Fibroblast of upper back skin (primary cell): ENCODE data around the gene MYCBP.
"Not testable (repeated sequence)": the region's sequence is repeated elsewhere in the genome, so short reads cannot be mapped to it uniquely, and the experiment has no call there.

Experiments used
- DNase-seq: peaks from one replicate; pipeline ENCODE4 v3.0.0-alpha.2; 2013

MYCBP gene

DNA sequence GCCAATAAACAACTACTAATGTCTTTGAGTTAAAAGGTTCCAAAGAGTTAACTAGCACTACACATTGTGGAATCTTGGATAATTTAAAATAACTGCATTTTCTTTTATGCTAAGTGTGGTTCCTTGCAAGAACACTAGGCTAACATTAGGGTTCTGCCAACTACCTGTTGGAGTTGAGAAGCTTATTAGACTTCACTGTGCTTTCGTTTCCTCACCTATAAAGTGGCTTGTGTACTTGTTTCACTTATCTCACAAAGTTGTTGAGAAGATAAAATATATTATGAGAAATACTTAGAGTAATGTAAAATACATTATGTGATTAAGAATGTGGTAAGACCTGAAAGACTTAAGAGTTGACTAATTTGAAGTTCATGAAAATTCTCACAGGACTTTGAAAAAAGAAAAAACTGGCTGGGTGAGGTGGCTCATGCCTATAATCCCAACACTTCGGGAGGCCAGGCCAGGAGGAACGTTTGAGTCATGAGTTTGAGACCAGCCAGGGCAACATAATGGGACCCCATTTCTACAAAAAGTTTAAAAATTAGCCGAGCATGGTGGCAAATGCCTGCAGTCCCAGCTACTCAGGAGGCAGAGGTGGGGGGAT, 7.9 kb downstream of the MYCBP start:
- no peak for DNase-seq

DNA sequence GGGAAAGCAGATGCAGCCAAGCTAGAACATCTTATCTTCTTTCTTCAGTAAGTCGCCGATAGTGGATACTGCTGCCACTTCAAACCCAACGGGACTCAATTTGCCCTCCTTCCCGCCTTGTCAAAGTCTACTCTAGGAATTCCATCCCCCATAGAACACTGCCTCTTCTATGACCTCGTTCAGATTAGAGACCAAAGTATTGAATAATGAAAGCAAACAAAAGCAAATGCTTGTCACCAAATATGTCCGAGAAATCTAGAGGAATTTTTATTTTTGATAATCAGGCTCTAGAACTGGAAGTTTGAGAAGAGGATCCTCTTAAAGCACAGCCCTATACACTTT, 12.7 kb downstream of the MYCBP start:
- DNase-seq = no peak

DNA sequence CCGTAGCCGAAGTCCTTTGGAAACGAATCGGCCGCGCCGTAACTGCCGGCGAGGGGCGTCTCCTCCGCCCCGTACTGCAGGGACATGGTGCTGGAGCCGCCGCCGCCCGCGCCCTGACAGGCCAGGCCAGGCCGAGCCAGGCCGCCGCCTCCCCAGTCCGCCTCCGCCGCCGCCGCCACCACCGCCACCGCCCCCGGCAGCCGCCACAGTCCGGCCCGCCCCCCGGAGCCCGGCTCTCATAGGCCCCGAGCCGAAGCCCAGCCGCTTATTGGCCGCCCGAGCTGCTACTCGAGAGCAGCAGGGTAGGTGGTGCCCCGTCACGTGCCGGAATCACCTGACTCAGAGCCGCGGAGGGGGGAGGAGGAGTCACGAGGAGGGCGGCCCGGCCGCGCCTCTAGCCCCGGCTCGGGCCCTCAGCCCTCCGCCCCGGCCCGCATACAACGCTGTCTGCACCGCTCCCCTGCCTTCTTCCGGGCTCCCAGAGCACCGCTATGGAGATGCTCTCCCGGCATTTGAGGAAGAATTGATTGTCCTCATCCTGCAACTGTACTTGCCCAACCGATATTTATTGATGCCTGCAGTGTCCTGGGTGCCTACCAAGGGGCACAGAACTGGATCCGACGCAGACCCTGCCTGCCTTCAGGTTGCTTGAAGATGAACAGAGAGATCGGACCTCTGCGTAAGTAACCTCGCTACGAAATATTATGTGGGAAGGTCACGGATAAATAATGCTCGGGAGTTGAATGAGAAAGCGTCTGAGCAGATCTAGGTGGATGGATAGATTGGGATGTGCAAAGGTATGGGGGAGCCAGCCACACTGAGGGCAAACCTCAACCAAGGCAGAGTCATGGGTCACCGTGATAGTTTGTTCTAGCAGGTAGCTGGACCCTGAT, 13.3 kb downstream of the MYCBP start, which contains the start of gene RRAGC:
RRAGC (minus strand) TSS at position 212 of the 893 bp plus-strand sequence; CDS start at position 86, 126 bp downstream.
- peak; percentile 98 for DNase-seq

DNA sequence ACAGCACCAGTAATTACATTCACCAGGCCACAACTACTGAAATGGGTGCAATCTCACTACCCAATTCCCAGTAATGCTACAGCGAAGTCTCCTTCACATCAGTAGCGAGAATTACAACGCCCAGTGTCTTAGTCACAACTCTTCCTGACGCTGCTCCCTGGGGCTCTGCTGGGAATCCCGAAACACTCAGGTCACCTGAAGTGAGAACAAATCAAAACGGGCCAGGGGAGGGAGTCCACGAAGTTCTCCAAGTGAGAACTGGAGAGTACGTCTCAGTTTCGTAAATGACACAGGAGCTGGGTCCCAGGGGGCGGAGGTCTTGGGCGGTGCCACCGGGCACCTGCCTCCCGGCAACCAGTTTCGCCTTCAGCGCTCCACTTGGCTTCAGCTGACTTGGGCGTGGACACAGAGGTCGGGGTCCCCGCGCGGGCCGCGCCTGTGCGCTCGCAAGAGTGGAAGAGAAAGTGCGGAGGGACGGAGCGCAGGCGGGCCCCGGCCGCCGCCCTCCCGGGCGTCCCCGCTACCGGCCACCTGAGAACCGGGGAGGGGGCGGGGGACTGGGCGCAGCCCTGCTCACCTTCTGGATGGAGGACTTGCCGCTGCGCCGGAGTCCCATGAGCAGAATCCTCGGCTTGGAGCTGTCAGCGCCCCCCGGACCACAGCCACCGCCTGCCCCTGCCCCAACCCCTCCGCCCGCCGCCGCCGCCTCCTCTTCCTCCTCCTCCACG, 14.2 kb downstream of the MYCBP start:
- DNase-seq = peak; percentile 21

DNA sequence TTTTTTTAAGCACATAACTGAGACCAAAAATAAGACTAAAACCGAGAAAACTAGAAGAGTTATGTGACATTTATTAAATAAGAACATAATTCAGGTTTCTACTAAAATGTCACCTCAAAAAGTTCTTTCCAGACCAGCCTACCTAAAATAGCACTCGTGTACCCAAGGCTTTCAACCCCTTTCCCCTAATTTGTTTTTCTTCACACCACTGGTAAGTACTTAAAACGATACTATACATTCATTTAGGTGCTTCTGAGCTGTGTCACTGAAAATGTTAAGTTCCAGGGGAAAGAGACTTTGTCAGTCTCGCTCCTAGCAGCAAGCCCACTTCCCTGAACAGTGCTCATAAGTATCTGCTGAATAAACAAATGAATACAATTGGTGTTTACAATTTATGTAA, 20.4 kb downstream of the MYCBP start:
- no peak for DNase-seq

DNA sequence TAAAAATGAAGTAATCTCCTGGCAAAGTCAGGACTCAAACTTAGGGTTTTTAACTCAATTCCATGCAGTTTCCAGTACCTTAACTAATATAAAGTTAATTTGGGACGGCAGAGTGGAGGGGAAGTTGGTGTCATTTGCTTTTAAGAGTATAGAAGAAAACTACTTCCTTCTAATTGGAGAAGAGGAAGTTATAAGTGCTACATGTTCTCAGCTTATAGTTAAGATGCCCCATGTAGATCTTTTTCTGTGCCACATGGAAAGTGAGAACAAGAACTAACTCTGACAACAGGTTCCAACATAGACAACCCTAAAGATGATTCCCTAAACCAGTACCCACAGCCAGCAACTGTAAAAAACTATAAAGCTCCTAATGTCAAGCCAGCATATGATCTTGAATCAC, 25.1 kb downstream of the MYCBP start:
- no peak for DNase-seq

DNA sequence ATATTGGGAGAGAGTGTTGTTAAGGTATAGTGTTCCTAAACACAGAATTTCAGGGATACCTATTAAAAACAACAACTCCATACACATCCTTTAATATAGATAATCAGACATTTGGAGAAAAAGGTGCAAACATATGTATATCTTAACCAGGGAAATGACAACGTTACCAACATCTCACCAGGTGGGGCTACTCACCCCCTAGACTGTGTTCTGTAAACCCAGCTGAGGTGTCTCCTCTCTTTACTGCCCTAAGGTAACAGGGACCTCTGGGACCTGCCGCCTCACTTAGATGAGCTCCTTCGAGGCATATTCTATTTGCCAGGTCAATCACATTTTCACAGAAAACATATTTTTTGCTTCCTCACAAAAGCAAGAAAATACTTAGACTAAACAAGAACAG, 26.9 kb downstream of the MYCBP start:
- DNase-seq = no peak

DNA sequence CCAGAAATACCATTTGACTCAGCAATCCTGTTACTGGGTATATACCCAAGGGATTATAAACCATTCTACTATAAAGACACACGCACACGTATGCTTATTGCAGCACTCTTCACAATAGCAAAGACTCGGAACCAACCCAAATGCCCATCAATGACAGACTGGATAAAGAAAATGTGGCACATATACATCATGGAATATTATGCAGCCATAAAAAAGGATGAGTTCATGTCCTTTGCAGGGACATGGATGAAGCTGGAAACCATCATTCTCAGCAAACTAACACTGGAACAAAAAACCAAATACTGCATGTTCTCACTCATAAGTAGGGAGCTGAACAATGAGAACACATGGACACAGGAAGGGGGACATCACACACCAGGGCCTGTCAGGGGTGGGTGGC, 28.1 kb downstream of the MYCBP start:
- DNase-seq = not testable (repeated sequence)

DNA sequence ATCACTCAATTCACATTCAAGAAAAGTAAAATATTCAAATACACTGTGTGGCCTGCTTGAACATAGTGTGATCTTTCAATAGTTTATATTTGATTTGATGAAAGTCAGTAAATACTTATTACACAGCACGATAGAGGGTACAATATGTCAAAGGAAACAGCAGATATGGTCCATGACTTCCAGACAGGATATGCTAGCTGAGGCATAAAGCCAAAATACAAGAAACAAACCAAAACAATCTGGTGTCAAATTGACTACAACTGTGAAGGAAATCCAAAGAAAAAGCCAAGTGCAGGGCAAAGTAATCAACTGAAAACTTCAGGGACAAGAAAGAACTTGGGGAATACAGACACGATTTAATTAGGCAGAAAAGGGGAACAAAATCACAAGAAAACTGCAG, 32.9 kb downstream of the MYCBP start:
- DNase-seq = no peak

DNA sequence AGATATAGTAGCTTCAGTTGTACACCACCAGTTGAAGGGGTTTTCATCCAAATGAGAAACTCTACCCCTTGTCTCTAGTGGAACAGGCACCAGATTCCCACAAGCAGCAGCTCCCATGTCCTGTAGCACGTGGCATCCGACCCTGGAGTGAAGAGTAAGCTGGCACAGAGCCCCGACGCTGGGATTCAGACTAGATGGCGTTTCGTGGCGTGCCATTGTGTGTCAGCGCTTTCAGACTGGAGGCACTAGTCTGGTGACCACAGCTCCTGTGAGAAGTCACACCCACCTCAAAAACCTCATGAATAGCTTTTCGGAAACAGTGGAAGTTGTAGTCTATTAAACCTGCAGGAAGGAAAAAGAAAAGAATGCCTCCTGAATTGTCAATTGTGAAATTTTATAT, 33.8 kb downstream of the MYCBP start:
- no peak for DNase-seq

DNA sequence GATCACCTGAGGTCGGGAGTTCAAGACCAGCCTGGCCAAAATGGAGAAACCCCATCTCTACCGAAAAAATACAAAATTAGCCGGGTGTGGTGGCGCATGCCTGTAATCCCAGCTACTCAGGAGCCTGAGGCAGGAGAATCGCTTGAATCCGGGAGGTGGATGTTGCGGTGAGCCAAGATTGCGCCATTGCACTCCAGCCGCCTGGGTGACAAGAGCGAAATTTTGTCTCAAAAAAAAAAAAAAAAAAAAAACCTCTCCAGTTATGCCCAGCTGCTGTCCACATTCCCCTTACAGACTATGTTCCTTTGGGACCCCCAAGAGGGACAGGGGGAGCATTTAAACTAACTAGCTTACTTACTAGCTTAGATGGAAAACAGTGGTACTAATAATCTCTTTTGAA, 36.8 kb downstream of the MYCBP start:
- not testable (repeated sequence) for DNase-seq

DNA sequence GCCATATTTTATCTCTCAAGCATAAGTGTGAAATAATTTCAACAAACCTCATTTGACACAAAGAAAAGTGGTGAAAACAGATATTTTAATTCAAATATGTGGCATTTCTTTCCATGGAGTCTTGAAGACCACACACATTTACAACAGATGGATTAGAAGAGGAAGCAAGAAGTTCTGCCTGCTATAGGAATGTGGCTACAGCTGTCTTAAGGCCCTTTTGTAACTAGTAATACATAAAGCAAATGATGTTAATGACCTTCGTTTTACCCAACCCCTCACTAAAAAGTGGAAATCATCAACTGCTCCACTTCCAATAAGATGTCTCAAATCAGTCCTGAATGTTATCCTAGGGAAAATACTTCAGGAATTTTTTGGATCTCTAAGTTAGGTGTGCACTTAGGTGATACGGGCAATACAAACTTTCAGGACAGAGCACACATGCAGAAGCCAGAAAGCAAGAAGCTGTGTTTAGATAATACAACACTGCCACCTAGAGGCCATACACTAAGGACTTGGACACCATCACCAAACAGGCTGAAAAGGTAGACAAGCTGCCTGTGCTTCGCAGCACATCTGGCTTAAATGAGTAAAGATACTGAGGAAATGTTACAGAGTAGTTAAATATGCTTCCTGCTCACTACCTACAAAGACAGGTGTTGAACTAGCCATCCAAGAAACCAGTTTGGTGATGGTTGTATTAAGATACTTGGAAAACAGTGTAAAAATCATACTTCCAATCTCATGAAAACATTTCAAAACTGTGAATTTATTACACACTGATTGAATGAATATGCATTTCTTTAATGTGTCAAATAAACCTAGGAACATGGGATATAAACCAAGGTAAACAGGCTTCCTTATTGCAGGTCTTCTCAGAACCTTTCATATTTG, 38.0 kb downstream of the MYCBP start:
- peak; percentile 81 for DNase-seq

DNA sequence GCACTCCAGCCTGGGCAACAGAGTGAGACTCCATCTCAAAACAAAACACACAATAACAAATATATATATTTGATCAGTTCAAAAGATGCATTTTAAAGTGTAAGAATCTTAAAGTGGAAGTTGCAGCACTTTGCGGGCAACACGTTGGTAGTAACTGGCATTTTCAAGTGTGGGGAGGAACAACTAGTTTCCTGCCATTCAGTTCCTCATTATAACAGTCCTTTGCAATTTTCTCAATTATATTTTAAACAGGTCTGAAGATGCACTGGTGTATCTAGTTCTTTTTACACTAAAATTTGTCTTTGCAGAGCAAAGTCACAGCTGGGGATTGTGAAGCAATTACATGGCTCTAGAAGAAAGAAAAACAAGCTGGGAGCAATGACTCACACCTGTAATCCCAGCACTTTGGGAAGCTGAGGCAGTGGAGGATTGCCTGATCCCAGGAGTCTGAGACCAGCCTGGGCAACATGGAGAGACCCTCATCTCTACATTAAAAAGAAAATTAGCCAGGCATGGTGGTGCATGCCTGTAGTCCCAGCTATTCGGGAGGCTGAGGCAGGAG, 38.8 kb downstream of the MYCBP start:
- no peak for DNase-seq

DNA sequence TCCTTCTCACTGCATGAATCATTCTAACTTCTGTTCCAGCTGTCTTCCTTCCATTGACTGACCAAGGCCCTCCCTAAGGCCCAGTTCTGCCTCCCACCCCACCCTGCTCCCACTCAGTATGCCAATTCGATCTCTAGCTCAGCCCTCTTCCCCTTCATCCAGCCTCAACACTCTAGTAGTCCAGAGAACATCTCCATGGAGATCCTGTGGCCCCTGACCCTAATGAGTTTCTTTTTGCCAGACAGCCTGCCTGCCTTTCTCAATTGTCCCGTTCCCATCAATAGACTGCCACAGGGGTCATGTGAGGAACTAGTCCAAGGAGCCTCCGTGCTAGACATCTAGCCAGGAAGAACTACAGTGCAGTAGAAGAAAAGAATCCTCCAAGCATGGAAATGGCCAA, 40.0 kb downstream of the MYCBP start:
- no peak for DNase-seq

DNA sequence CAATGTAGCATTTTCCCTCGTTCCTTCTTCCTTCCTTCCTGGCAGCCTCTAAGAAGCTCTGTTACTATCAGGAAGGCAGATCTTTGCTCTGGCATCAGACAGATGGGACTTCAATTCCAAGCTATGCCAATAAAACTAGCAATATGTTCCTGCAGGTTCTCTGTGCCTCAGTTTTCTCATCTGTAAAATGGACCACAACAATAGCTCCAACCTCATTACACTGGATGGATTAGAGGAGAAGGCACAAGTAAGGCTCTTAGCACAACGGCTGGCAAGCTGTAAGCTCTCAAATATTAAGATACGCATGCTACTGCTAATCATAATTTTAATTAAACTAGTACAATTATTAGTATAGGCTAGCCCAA, 40.8 kb downstream of the MYCBP start:
- no peak for DNase-seq

DNA sequence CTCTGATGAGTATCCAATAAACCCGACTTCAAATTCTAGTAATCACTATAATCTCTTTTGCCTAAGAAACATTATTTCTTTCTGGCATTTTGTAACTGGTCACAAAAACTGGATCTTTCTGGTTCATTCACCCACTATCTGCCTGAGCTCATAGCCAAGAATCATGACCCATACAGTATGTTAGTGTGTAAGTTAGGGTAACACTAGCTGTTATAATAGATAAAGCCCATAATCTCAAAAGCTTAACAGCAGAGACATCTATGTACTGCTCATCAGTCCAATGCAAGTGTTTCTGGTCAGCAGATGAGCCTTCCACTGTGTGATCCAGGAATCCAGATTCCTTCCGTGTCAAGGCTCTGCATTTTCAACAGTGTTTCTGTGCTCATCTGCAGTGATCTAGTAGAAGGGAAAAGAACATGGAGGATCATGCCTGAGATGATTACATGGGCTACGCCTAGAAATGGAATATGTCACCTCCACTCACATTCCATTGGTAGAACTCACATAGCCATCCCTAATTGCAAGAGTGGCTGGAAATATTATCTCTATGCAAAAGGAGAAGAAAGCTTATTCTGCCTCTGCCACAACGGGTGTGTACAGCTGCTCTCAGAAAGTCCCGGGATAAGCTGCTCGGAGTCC, 41.3 kb downstream of the MYCBP start:
- DNase-seq = no peak

DNA sequence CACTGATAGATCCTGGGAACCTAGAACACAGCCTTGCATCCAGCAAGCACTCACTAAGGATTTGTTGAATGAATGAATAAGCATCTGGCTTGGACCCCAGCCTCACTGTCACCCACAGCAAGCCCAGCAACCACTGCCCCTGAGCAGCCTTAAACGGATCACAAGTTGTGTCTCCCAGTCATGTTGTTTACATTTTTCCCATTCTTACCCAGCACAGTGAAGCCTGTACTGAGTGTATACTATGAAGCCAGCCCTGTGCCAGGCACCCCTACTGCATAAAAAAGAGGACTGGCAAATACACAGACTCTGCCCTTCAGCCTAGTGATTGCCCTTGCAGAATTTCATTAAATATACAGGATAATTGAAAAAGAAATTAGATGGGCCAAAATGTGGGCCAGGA, 43.8 kb downstream of the MYCBP start:
- no peak for DNase-seq

DNA sequence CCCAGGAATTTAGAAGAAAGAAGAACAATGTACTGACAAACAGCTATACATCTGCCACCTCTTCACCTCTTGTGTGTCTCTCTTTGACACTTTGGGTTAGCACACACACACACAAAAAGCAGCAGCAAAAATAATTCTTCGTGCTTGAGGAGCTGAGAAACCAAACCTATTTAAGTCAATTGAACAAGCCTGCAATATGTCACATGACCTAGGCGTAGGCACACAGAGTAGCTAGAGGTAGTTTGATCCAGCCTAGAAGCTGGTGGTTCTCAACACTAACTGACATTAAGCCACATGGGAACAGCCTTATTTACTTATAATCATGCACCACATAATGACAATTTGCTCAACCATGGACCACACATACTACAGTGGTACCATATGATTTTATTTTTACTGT, 45.8 kb downstream of the MYCBP start:
- no peak for DNase-seq

DNA sequence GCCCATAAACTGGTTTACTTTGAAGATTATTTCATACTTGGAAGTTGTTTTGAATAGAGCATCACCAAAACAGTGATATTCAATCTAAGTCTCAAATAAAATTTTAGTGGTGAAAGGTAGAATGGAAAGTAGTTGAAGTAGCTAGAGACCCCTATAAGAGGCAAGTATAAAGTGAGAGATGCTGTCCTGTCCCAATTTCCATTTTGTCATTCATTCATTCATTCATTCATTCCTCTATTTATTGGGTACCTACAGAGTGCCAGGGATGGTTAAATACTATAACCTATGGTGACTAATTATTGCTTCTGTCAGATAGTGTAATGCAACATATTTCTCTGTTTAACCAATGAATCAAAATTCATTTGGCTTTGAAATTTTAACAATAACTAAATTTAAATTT, 46.3 kb downstream of the MYCBP start:
- no peak for DNase-seq

DNA sequence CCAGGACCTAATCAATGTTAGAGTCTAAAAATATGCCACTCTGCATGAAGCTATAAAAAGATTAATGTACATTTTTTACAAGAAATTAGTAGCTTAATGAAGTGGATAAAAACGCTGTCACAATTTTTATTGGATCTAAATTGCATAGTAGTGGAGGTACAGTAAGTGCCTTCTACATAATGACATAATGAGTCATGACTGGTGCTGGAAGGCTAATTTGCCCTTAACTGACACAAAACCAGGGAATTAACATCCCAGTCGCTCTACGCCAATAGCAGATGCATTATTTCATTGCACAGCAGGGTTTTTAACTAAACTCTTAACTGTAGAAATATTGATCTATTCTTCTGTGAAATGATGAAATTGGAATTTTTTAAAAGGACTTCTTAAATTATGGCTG, 46.9 kb downstream of the MYCBP start:
- no peak for DNase-seq

DNA sequence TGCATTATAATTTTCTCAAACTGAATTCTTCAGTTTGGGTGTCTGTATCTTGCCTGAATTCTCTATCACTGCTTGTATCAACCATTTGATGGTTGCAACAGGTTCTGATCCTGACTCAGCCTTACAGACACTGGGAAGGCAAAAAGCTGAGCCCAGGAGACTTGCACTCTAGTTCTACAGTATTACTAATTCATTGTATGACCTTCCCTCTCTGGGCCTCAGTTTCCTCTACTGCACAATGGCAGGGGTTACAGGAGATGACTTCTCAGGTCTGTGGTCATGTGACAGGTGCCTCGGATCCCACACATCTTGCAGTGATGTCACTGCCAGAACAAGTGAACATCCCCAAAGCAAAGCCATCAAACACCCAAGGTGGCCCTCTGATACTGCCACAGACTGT, 52.3 kb downstream of the MYCBP start:
- no peak for DNase-seq

DNA sequence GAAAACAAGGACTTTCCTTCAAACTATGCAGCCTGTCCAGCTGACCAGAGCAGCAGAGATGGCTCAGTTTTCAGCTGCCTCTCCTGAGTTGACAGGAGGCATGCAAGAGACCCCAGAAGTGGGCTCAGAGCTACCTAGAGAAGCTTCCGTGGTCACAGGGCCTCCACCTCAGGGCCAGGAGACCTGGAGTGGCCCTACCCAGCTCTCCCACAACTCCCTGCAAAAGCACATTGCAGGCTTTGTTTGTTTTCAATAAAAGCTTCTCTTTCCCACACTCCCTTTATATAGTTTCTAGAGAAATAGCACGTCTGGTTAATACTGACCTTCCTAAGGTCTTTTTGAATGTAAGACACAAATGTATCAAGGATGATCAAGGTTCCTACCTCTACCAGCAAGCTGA, 53.6 kb downstream of the MYCBP start:
- DNase-seq = no peak
